Spleen (tissue), 11 donors: ENCODE measurements around the gene PPP3CA. TPM values are rescaled to one million over a fixed set of nuclear protein-coding genes. Genes with fewer than 3 reads are reported as not detected.

Source experiments
- DNase-seq: peaks from one replicate; pipeline ENCODE4 v3.0.0-alpha.2; 2020
- H3K27ac ChIP-seq, 8 donors: fragments of 200-600 bp; sonication (generic) in 7 of 8; 1 replicate in 4 of 8; 2 replicates in 4 of 8; pipeline versions ENCODE4 v1.5.0 to v1.8.0; 2016 to 2021; ENCODE audit warnings: inconsistent platforms in 4 of 8, mild to moderate bottlenecking in 4 of 8, moderate library complexity in 1 of 8
- H3K27me3 ChIP-seq, 7 donors: fragments of 200-600 bp; sonication (generic) in 6 of 7; replicated peaks in 1 of 7; 1 replicate in 4 of 7; 2 replicates in 3 of 7; pipeline versions ENCODE4 v1.5.0 to v1.8.0; 2016 to 2021; ENCODE audit warnings: inconsistent platforms in 3 of 7, mild to moderate bottlenecking in 1 of 7
- H3K36me3 ChIP-seq, 6 donors: fragments of 200-600 bp; sonication (generic) in 5 of 6; 1 replicate in 4 of 6; 2 replicates in 2 of 6; pipeline versions ENCODE4 v1.5.0 to v1.8.0; 2016 to 2021; ENCODE audit warnings: inconsistent platforms in 2 of 6
- H3K4me1 ChIP-seq, 6 donors: fragments of 200-600 bp; sonication (generic) in 5 of 6; 1 replicate in 3 of 6; 2 replicates in 3 of 6; pipeline versions ENCODE4 v1.5.0 to v1.8.0; 2016 to 2021; ENCODE audit warnings: inconsistent platforms in 3 of 6
- H3K4me3 ChIP-seq, 8 donors: fragments of 200-600 bp; sonication (generic) in 7 of 8; 1 replicate in 4 of 8; 2 replicates in 4 of 8; pipeline versions ENCODE4 v1.5.0 to v1.8.0; 2016 to 2021; ENCODE audit warnings: inconsistent platforms in 4 of 8, mild to moderate bottlenecking in 4 of 8, moderate library complexity in 2 of 8
- H3K9me3 ChIP-seq, 8 donors: fragments of 200-600 bp; sonication (generic) in 7 of 8; 1 replicate in 4 of 8; 2 replicates in 4 of 8; pipeline versions ENCODE4 v1.5.0 to v1.8.0; 2016 to 2021; ENCODE audit warnings: inconsistent platforms in 4 of 8
- POLR2A ChIP-seq, 3 donors: fragments of 450-650 bp; IDR thresholded peaks; one replicate each; pipeline ENCODE4 v1.5.1; 2017; ENCODE audit warnings: antibody characterized with exemption in 3 of 3, mild to moderate bottlenecking in 1 of 3
- POLR2AphosphoS5 ChIP-seq, 3 donors: sonication (generic); formaldehyde crosslinking; IDR thresholded peaks; one replicate each; pipeline ENCODE4 v1.5.1; 2017; ENCODE audit warnings: antibody characterized with exemption in 3 of 3
- WGBS, 5 donors: extraction: QIAGEN DNeasy Blood & Tissue Kit in 3 of 5; methylation state at CpG; one replicate each; pipeline versions ENCODE4 v1.1.5 to v1.1.7; 2013 to 2018; 5-methylcytosine and 5-hydroxymethylcytosine counted together
- intact Hi-C: fragments of 100-400 bp; cut with DNase I; formaldehyde crosslinking; loops from one replicate; pipeline ENCODE4 v1.15.0; 2023; ENCODE audit warnings: low total_unique reads
- polyA plus RNA-seq, 3 donors: library from polyadenylated mRNA; stranded (reverse); fragments of 200-250 nt; gene quantifications; one replicate each; pipeline ENCODE4 v1.2.1, GENCODE V29; 2013
- total RNA-seq, 7 donors: library from RNA; depleted of rRNA in 3 of 7; stranded (reverse); fragments of >200 nt in 3 of 7; fragmentation: NEBNext Ultra II Directional in 4 of 7; extraction: Animal tissue kit (Norgen Biotek cat#: 25700) in 4 of 7; gene quantifications; one replicate each; pipeline versions ENCODE4 v1.1.0 to v1.2.1, GENCODE V29; 2016 to 2021
- TF ChIP-seq, protein P1 (sequence below), 11 experiments: fragments of 200-600 bp in 7 of 11; fragments of 450-650 bp in 4 of 11; sonication (generic) in 4 of 11; IDR thresholded peaks in 8 of 11; conservative IDR thresholded peaks in 3 of 11; 1 replicate in 7 of 11; 2 replicates in 4 of 11; pipeline versions ENCODE4 v1.4.0 to v1.8.0; 2016 to 2021; ENCODE audit warnings: antibody characterized with exemption in 11 of 11, inconsistent platforms in 4 of 11, mild to moderate bottlenecking in 1 of 11
- donor health status: healthy with polysubstance abuse.
- donor health status: DM: no; HTN: no; CAD: no; lungs with moderate emphysema.
- donor health status: DM: no; HTN: no; CAD: no.
- donor health status: Bipolar disorder and iron deficiency.
- donor health status: healthy.
- donor health status: DM: no; HTN: no; CAD: no.
- donor health status: DM: yes; HTN: yes; CAD: no.

The PPP3CA gene
- total and polyA plus RNA-seq, 10 donors, result 15.5 to 50.0 (median 39.6) TPM

DNA sequence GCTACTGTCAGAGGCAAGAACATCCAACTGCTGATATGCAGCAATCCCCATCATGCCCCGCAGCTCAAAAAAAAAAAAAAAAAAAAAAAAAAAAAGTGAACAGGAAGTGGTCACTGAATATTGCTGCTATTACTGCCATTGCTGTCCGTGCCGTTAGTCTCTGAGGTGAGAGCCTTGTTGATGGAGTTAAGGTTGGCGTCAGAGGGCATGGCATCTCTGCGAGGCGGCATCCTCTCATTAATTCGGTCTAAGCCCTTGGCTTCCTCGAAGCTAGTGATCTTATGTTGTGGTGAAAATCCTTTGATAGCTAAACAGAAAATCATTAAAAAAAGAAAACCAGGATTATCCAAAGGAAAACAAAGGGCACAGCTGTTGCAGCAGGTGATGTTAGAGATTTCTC, 321.6 kb downstream of the PPP3CA start:
- H3K4me3 ChIP-seq, result no peak overlapping the region
- intact Hi-C loops, result no loop called here
- 72 to 88% (median 77%) methylated on average over 8 of the region's 8 CpGs for WGBS, 5 donors

DNA sequence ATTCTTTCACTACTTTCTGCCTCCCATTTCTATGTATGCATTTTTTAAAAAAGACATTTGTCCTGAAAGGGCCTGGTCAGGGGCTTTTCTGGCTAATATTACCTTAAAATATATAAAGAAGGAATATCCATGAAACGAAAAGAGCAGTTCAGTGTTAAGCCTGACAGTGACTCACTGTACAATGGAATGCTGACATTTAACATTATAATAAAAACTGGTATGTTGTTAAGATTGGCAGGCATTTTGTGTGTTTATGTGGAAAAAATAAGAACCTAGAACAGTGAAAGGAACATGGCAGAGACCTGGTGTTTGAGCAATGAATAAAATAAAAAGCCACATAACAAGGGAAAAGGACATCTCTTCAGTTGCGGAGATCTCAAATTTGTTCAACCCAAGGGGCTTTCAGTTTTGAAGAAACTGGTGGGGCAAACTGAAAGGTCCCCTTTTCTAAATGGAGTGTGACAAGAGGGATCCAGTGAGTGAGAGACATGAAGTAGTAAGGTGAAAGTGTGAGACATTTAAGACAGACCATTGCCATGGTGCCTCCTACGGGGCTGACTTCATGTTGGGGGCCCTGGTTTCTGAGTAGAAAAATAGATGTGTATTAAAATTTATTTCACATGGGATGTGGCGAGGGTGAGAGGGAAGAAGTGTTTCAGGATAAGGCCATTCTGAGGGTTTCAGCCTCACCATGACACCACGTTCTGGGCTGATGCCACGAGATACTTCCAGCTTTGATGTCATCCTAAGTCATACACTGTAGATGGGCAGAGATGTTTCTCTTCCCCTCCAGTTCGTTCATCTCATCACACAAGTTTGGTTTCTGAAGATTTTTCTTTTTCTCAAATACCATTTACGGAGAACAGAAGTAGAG, 324.9 kb downstream of the PPP3CA start:
- Histone ChIP-seq H3K4me1 (peaks cover 8 to 44% (median 34%) of the 10 kb centered on the region in 6 donors), H3K27me3 (no peaks in the 10 kb centered on the region), H3K36me3 (peaks cover 0 to 34% (median 3%) of the 10 kb centered on the region in 6 donors), H3K4me3 (no peak overlapping the region), H3K27ac (peak overlapping the region in 1 of 8 donors; percentile 75), H3K9me3 (no peaks in the 10 kb centered on the region)
- intact Hi-C loops, result no loop called here
- no peak for TF ChIP-seq POLR2AphosphoS5 (IDR thresholded peaks at IDR 0.05)
- TF ChIP-seq POLR2A (IDR thresholded peaks at IDR 0.05), result no peak
- TF ChIP-seq, protein P1, sequence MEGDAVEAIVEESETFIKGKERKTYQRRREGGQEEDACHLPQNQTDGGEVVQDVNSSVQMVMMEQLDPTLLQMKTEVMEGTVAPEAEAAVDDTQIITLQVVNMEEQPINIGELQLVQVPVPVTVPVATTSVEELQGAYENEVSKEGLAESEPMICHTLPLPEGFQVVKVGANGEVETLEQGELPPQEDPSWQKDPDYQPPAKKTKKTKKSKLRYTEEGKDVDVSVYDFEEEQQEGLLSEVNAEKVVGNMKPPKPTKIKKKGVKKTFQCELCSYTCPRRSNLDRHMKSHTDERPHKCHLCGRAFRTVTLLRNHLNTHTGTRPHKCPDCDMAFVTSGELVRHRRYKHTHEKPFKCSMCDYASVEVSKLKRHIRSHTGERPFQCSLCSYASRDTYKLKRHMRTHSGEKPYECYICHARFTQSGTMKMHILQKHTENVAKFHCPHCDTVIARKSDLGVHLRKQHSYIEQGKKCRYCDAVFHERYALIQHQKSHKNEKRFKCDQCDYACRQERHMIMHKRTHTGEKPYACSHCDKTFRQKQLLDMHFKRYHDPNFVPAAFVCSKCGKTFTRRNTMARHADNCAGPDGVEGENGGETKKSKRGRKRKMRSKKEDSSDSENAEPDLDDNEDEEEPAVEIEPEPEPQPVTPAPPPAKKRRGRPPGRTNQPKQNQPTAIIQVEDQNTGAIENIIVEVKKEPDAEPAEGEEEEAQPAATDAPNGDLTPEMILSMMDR (IDR thresholded peaks at IDR 0.05 in 8 of 11, conservative IDR thresholded peaks at IDR 0.05 in 3 of 11), result no peak
- DNase-seq, result no peak
- WGBS, 5 donors, result 87 to 94% (median 90%) methylated on average over 8 of the region's 8 CpGs

More for the DNA sequence above, 321.6 kb downstream of the PPP3CA start:
- TF ChIP-seq POLR2AphosphoS5 (IDR thresholded peaks at IDR 0.05) (no peak), POLR2A (IDR thresholded peaks at IDR 0.05) (no peak)
- TF ChIP-seq, protein P1 (IDR thresholded peaks at IDR 0.05 in 8 of 11, conservative IDR thresholded peaks at IDR 0.05 in 3 of 11), result no peak
- H3K27ac ChIP-seq, result no peak overlapping the region
- H3K4me1 ChIP-seq, result peaks cover 4 to 14% (median 12%) of the 10 kb centered on the region in 6 donors
- H3K9me3 ChIP-seq, result no peaks in the 10 kb centered on the region
- DNase-seq, result no peak
- peaks cover 0 to 44% (median 5%) of the 10 kb centered on the region in 6 donors for H3K36me3 ChIP-seq
- H3K27me3 ChIP-seq, result no peaks in the 10 kb centered on the region

DNA sequence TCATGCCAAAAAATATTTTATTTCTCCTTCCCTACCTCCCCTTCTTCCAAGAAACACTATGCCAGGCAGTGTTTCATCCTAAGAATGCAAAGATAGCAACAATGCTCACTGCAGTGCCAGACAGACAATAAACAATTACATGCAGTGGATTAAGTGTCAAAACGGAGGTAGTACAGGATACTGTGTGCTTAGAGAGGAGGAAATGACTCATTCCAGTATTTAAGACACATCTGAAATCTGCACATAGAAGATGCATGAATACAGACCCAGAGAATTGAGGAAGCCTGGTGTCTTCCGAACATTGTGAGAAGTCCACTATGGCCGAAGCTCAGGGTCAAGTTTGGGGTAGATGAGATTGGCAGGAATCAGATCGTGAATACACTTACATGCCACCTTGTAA, 326.4 kb downstream of the PPP3CA start:
- TF ChIP-seq POLR2AphosphoS5 (IDR thresholded peaks at IDR 0.05), result peak in 1 of 3 donors; percentile 16
- TF ChIP-seq, protein P1 (IDR thresholded peaks at IDR 0.05 in 8 of 11, conservative IDR thresholded peaks at IDR 0.05 in 3 of 11), result no peak
- H3K27me3 ChIP-seq, result no peaks in the 10 kb centered on the region
- 17 to 31% (median 21%) methylated on average over 4 of the region's 4 CpGs for WGBS, 5 donors
- H3K9me3 ChIP-seq, result no peaks in the 10 kb centered on the region
- H3K27ac ChIP-seq, result peak overlapping the region in 6 of 8 donors; percentile 7 to 75 (median 40)
- intact Hi-C loops, result no loop called here
- no peak for DNase-seq
- H3K4me1 ChIP-seq, result peaks cover 8 to 44% (median 34%) of the 10 kb centered on the region in 6 donors
- no peak overlapping the region for H3K4me3 ChIP-seq
- peaks cover 0 to 29% (median 3%) of the 10 kb centered on the region in 6 donors for H3K36me3 ChIP-seq

DNA sequence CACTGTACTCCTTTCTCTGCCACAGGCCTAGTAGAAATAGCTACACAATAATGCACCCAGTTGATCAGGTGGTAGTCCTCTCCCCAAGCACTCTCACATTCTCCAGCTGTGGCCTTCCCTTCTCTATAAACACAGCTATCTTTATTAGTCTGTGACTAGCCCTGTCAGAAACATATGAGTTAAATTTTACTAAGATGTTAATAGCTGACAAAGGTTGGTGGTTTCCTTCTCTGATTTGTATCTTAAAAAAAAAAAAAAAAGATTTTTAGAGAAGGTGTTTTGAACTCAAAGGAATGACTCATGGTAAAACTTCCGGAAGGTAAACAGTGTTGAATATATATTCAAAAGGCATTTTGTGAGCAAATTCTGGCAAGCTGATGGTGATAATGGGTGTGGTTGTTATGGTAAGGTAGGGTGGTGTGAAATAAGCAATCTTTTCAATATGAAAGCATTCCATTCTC, 327.4 kb downstream of the PPP3CA start:
- Histone ChIP-seq H3K9me3 (no peaks in the 10 kb centered on the region), H3K4me3 (no peak overlapping the region), H3K4me1 (peaks cover 8 to 44% (median 34%) of the 10 kb centered on the region in 6 donors), H3K27ac (peak overlapping the region in 4 of 8 donors; percentile 42 to 75 (median 60)), H3K27me3 (peaks cover 0 to 4% (median 0%) of the 10 kb centered on the region in 7 donors), H3K36me3 (peaks cover 0 to 19% (median 2%) of the 10 kb centered on the region in 6 donors)
- TF ChIP-seq POLR2AphosphoS5 (IDR thresholded peaks at IDR 0.05) (no peak), POLR2A (IDR thresholded peaks at IDR 0.05) (no peak)
- TF ChIP-seq, protein P1 (IDR thresholded peaks at IDR 0.05 in 8 of 11, conservative IDR thresholded peaks at IDR 0.05 in 3 of 11), result no peak
- 43 to 70% (median 49%) methylated on average over 1 of the region's 1 CpG for WGBS, 5 donors
- intact Hi-C loops, result no loop called here
- DNase-seq, result no peak
